GM12873 (cell line): Measurements from ENCODE around the gene MAPK11.

Experiments used
- CTCF ChIP-seq: IDR thresholded peaks from 2 replicates; pipeline ENCODE4 v1.5.1; 2012; ENCODE audit warnings: low read depth, mild to moderate bottlenecking, moderate library complexity, low read length, control low read depth; ENCODE audit not compliant: insufficient read depth; ENCODE audit errors: missing control alignments

MAPK11 gene

DNA sequence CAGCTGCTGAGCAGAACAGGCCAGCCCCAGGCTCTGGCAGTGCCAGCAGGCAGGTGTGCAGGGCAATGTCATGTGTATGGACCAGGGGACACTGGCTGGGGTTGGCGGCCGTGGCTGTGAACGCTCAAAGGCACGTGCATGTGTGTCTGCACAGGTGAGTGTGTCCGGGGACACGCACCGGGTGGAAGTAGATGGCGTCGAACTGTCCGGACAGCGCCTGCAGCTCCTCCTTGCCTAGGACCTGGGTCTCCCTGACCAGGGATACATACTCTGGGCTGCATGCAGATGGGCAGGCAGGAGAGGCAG is 20.0 kb downstream of the MAPK11 start:
- TF ChIP-seq CTCF: no peak

DNA sequence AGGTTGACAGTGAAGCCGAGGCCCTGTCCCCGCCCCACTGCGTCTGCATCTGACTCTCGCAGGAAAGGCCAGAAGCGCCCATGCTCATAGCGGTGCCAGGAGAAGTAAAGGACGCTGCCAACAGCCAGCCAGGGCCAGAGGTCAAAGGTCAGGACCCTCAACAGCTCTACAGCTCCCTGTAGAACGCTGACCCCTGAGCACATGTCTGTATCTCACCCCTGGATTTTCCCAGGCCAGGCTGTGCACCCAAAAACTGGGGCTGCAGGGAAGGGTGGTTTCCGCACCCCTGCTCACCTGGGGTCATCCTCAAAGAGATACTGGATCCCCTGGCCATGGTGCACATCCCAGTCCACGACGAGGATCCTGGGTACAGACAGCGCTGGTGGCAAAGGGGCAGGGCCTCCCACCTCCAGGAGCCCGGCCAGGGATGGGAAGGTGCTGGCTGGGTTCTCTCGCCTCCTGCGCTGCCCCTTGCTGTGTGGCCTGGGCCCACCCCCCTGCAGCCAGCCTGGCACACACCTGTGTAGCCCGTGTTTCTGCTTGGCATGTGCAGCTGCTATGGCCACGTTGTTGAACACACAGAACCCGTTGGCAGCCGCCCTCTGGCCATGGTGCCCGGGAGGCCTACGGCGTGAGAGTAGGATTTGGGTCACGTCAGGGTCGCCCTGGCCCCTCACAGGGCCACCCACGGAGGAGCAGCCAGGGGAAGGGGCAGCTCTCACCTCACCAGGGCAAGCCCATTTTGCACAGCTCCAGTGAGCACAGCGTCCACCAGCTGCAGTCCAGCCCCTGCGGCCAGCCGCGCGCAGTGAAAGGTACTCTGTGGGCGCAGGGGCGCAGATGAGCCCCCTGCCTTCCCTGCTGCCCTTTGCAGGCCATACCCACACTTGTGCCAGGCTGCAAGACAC is 20.6 kb downstream of the MAPK11 start:
- no peak for TF ChIP-seq CTCF

DNA sequence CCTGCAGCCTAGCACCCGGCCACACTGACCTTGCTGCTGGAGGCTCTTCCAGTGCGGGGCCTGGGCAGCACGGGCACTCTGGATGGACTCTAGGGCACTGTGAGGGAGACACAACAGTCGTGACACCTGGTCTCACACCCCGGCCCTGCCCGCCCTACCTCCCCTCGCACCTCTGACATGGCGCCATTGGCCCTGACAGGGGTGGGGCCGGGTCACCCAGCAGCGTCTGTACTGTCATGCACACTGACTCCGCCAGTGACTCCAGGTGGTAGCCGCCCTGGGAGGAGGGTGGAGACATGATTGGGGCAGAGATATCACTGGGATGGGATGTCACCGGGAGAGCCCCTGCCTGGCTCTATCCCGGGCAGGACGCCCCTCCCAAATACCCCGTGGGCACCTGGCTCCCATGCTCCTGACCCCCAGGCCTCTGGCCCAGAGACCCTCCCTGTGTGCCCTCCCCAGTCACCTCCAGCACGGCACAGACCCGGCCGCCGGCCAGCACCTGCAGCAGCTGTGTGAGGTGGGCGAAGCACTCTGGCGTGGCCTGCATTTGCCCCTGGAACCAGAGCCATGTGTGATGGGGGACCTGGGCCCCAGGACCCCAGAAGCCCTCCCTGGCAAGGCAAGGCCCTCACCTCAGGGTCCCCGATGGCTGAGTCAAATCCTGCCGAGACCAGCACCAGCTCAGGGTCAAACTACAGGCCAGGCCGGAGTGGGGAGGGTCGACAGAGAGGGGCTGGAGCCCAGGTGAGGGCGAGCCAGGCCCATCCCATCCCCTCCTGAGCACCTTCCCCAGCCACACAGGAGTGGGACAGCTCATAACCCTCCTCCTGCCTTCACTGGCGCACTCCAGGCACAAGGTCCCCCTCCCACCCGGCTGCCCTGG is 21.7 kb downstream of the MAPK11 start:
- no peak for TF ChIP-seq CTCF

- no peak for TF ChIP-seq CTCF
These were observed 22.4 kb downstream of the MAPK11 start for GRCh38 chr22:50247748-50248147.

- peak; percentile 38 for TF ChIP-seq CTCF
These were observed 23.7 kb downstream of the MAPK11 start for GRCh38 chr22:50246242-50247175.

- no peak for TF ChIP-seq CTCF
These were observed 24.7 kb downstream of the MAPK11 start for GRCh38 chr22:50245214-50246072.
